ENCODE data around the gene SNX33.

GRCh38 chr15:75687486-75688277, 40.0 kb downstream of the SNX33 start:
- TF ChIP-seq CTCF (conservative IDR thresholded peaks at IDR 0.05; ENCODE audit: low read depth, low read length) (no peak), EZH2 (IDR thresholded peaks at IDR 0.05; ENCODE audit: low read length, unreplicated experiment) (no peak), EZH2phosphoT487 (IDR thresholded peaks at IDR 0.05; ENCODE audit: borderline replicate concordance, low read length) (no peak)

All from PC-3 (cell line).